Keratinocyte (primary cell): Measurements from ENCODE around the gene DENND6B. TPM values are rescaled to one million over a fixed set of nuclear protein-coding genes. Genes with fewer than 3 reads are reported as not detected.

ENCODE experiments used
- DNase-seq: peaks from one replicate; pipeline ENCODE4 v3.0.0-alpha.2; 2011; ENCODE audit warnings: low read depth, missing footprints, low spot score
- FAIRE-seq: peaks from 2 replicates; lab custom pipeline; 2011; peaks lifted over from hg19 to GRCh38; lab: Jason Lieb, UNC
- H2AFZ ChIP-seq: 2 replicates; pipeline ENCODE4 v1.6.0; 2012; ENCODE audit warnings: low read length, control low read depth, inconsistent platforms; ENCODE audit not compliant: control insufficient read depth
- H3K27ac ChIP-seq: 2 replicates; pipeline ENCODE4 v1.5.1; 2011; ENCODE audit warnings: low read length; ENCODE audit not compliant: control insufficient read depth, insufficient read depth
- H3K27me3 ChIP-seq: 3 replicates; pipeline ENCODE4 v1.6.0; 2011; ENCODE audit warnings: low read length; ENCODE audit not compliant: control insufficient read depth, insufficient read depth; ENCODE audit errors: extremely low read depth
- H3K36me3 ChIP-seq, 2 experiments: 2 replicates in 1 of 2; 3 replicates in 1 of 2; pipeline ENCODE4 v1.5.1; 2011; ENCODE audit warnings: low read length in 2 of 2, mild to moderate bottlenecking in 1 of 2; ENCODE audit not compliant: control insufficient read depth in 2 of 2, insufficient read depth in 2 of 2; ENCODE audit errors: extremely low read depth in 1 of 2
- H3K4me1 ChIP-seq: 3 replicates; pipeline ENCODE4 v1.5.1; 2011; ENCODE audit warnings: low read length; ENCODE audit not compliant: control insufficient read depth, insufficient read depth; ENCODE audit errors: extremely low read depth
- H3K4me2 ChIP-seq: 3 replicates; pipeline ENCODE4 v1.6.0; 2011; ENCODE audit warnings: low read depth, low read length; ENCODE audit not compliant: control insufficient read depth, insufficient read depth; ENCODE audit errors: extremely low read depth
- H3K4me3 ChIP-seq, 3 experiments: fragments of 200-600 bp in 1 of 3; sonication (generic) in 1 of 3; 2 replicates in 2 of 3; 3 replicates in 1 of 3; pipeline ENCODE4 v1.5.1; 2011 to 2016; ENCODE audit warnings: low read length in 3 of 3, mild to moderate bottlenecking in 3 of 3, control low read depth in 2 of 3, inconsistent platforms in 1 of 3, low read depth in 1 of 3, mixed read lengths in 1 of 3, mixed run types in 1 of 3, moderate library complexity in 1 of 3; ENCODE audit not compliant: control insufficient read depth in 2 of 3, insufficient read depth in 2 of 3; ENCODE audit errors: extremely low read depth in 1 of 3
- H3K79me2 ChIP-seq: 2 replicates; pipeline ENCODE4 v1.6.0; 2012; ENCODE audit warnings: low read length; ENCODE audit not compliant: control insufficient read depth, insufficient read depth
- H3K9ac ChIP-seq: 3 replicates; pipeline ENCODE4 v1.6.0; 2011; ENCODE audit warnings: low read length; ENCODE audit not compliant: control insufficient read depth, insufficient read depth; ENCODE audit errors: extremely low read depth
- H3K9me1 ChIP-seq: 3 replicates; pipeline ENCODE4 v1.6.0; 2011; ENCODE audit warnings: low read length; ENCODE audit not compliant: control insufficient read depth, insufficient read depth; ENCODE audit errors: extremely low read depth
- H3K9me3 ChIP-seq: 2 replicates; pipeline ENCODE4 v1.5.1; 2012; ENCODE audit warnings: low read depth, low read length; ENCODE audit not compliant: control insufficient read depth
- H4K20me1 ChIP-seq: 3 replicates; pipeline ENCODE4 v1.6.0; 2011; ENCODE audit warnings: low read length; ENCODE audit not compliant: control insufficient read depth, insufficient read depth; ENCODE audit errors: extremely low read depth
- EZH2 ChIP-seq: IDR thresholded peaks from one replicate; pipeline ENCODE4 v1.6.1; 2012; ENCODE audit warnings: inconsistent platforms, mild to moderate bottlenecking, low read length, moderate library complexity
- dilution Hi-C: fragments of 300-500 bp; cut with MboI; formaldehyde crosslinking; loops from one replicate; pipeline ENCODE4 v1.7.0; 2020; ENCODE audit warnings: low sequenced_read_pairs; ENCODE audit not compliant: extremely low pct_ligation_motif_present
- polyA plus RNA-seq, 5 experiments: library from polyadenylated mRNA; depleted of rRNA in 3 of 5; stranded (reverse) in 3 of 5; stranded (forward) in 1 of 5; unstranded in 1 of 5; fragments of >200 nt; gene quantifications; 1 replicate in 1 of 5; 2 replicates in 3 of 5; 3 replicates in 1 of 5; pipeline versions ENCODE4 v1.2.1 to v1.2.3, GENCODE V29; 2011 to 2012; ENCODE audit warnings: missing spikeins in 2 of 5, low read depth in 1 of 5, low replicate concordance in 1 of 5
- TF ChIP-seq, protein P1 (sequence below), 3 experiments: IDR thresholded peaks in 1 of 3; conservative IDR thresholded peaks in 1 of 3; optimal IDR thresholded peaks in 1 of 3; 2 replicates in 2 of 3; 3 replicates in 1 of 3; pipeline versions ENCODE3 to v1.5.1; 2011; ENCODE audit warnings: low read length in 3 of 3, mild to moderate bottlenecking in 3 of 3, moderate library complexity in 2 of 3, control low read depth in 1 of 3, inconsistent platforms in 1 of 3; ENCODE audit not compliant: insufficient read depth in 2 of 3; ENCODE audit errors: extremely low read depth in 1 of 3

Gene DENND6B
- polyA plus RNA-seq, 1 donor (not counting 4 experiments of a cell fraction or from before 2014, with no cell fraction given): 0.94 TPM

DNA sequence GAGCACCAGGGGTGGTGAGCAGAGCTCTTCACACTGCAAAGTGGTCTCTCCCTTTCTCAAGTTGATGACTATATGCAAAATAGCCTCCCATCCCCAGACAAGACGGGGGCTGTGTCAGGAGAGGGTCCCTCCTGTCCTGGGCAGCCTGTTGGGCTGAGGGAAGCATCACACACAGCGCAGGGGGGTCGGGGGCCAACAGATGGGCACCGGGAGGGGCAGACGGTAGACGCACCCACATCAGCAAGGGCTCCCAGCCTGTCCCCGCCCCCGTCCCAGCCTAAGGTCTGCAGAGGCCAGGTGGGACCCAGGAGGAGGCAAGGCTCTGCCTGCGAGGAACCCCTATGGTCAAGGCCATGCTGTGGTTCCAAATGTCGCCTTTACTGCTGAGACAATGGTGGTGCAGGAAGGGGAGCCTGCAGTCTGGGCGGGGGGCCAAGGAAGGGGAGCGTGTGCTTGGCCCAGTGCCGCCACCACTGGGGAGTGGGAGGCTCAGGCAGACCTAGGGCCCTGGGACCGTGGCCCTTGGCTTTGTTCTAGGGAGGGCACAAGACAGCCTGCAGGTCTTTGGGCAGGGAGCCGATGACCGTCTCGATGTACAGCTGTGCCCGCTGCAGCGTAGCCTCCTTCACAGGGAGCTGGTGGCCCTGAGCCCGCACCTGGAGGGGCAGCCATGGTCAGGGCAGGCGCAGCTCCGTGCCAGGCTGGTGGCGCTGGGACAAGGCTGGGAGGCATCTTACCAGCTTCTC is 15.0 kb downstream of the DENND6B start:
- dilution Hi-C loops: no loop called here
- H3K4me2 ChIP-seq: no peak overlapping the region
- H2AFZ ChIP-seq: no peak overlapping the region
- peaks cover 13% of the 10 kb centered on the region for H3K27me3 ChIP-seq
- TF ChIP-seq EZH2: no peak
- TF ChIP-seq, protein P1, sequence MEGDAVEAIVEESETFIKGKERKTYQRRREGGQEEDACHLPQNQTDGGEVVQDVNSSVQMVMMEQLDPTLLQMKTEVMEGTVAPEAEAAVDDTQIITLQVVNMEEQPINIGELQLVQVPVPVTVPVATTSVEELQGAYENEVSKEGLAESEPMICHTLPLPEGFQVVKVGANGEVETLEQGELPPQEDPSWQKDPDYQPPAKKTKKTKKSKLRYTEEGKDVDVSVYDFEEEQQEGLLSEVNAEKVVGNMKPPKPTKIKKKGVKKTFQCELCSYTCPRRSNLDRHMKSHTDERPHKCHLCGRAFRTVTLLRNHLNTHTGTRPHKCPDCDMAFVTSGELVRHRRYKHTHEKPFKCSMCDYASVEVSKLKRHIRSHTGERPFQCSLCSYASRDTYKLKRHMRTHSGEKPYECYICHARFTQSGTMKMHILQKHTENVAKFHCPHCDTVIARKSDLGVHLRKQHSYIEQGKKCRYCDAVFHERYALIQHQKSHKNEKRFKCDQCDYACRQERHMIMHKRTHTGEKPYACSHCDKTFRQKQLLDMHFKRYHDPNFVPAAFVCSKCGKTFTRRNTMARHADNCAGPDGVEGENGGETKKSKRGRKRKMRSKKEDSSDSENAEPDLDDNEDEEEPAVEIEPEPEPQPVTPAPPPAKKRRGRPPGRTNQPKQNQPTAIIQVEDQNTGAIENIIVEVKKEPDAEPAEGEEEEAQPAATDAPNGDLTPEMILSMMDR (optimal IDR thresholded peaks at IDR 0.05 in 1 of 3, IDR thresholded peaks at IDR 0.05 in 1 of 3, conservative IDR thresholded peaks at IDR 0.05 in 1 of 3; ENCODE audit: extremely low read depth in 1 of 3, insufficient read depth in 2 of 3, low read length in 3 of 3): no peak
- H3K9me3 ChIP-seq: no peaks in the 10 kb centered on the region
- H3K79me2 ChIP-seq: peaks cover 2% of the 10 kb centered on the region
- H3K9ac ChIP-seq: no peak overlapping the region
- H3K4me3 ChIP-seq: no peak overlapping the region
- DNase-seq (no peak), FAIRE-seq (no peak)
- H3K36me3 ChIP-seq: no peaks in the 10 kb centered on the region
- no peaks in the 10 kb centered on the region for H3K9me1 ChIP-seq
- no peak overlapping the region for H3K27ac ChIP-seq
- H4K20me1 ChIP-seq: no peaks in the 10 kb centered on the region
- peaks cover 2% of the 10 kb centered on the region for H3K4me1 ChIP-seq

DNA sequence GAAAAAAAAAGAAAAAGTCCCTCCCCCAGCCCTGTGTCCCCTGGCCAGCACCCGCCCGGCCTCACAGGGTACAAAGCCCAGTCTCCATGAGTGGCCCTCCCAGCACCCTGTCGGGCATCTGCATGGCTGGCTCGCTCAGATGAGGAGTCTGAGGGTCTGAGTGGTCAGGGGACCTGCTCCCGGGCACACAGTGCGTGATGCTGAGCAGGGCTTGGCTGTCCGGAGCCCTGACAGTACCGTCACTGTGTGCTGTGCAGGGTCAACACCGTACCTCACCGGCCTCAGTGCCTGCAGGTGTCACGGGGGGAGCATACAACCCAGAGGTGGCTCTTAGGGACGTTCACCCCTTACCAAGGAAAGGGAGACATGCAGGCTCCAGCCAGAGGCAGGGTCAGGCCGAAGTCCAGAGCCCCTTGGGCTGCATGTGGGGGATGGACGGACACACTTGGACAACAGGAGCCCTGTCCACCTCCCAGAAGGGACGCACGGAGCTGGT is 15.8 kb downstream of the DENND6B start:
- dilution Hi-C loops: no loop called here
- H3K9me3 ChIP-seq: no peaks in the 10 kb centered on the region
- no peak for TF ChIP-seq EZH2
- TF ChIP-seq, protein P1 (optimal IDR thresholded peaks at IDR 0.05 in 1 of 3, IDR thresholded peaks at IDR 0.05 in 1 of 3, conservative IDR thresholded peaks at IDR 0.05 in 1 of 3; ENCODE audit: extremely low read depth in 1 of 3, insufficient read depth in 2 of 3, low read length in 3 of 3): no peak
- H4K20me1 ChIP-seq: no peaks in the 10 kb centered on the region
- H3K4me3 ChIP-seq: no peak overlapping the region
- H3K79me2 ChIP-seq: peaks cover 8% of the 10 kb centered on the region
- DNase-seq: no peak
- no peaks in the 10 kb centered on the region for H3K9me1 ChIP-seq
- H3K4me1 ChIP-seq: peaks cover 2% of the 10 kb centered on the region
- peaks cover 13% of the 10 kb centered on the region for H3K27me3 ChIP-seq
- H3K9ac ChIP-seq: no peak overlapping the region
- no peaks in the 10 kb centered on the region for H3K36me3 ChIP-seq
- no peak for FAIRE-seq
- H3K4me2 ChIP-seq: no peak overlapping the region
- no peak overlapping the region for H2AFZ ChIP-seq
- H3K27ac ChIP-seq: no peak overlapping the region
